Ovary (tissue), 9 donors: Measurements from ENCODE around the gene TSPAN2. TPM values are rescaled to one million over a fixed set of nuclear protein-coding genes. Genes with fewer than 3 reads are reported as not detected.

Experiments used
- DNase-seq, 5 donors: peaks; one replicate each; pipeline ENCODE4 v3.0.0-alpha.2; 2019 to 2020
- H3K27ac ChIP-seq, 2 donors: fragments of 200-600 bp; one replicate each; pipeline versions ENCODE4 v1.5.1 to v1.8.0; 2019 to 2022
- H3K27me3 ChIP-seq: fragments of 200-600 bp; one replicate; pipeline ENCODE4 v1.8.0; 2022
- H3K36me3 ChIP-seq: fragments of 200-600 bp; sonication (generic); one replicate; pipeline ENCODE4 v1.5.1; 2019
- H3K4me1 ChIP-seq: one replicate; pipeline ENCODE4 v1.8.1; 2013; ENCODE audit warnings: mild to moderate bottlenecking, moderate library complexity; ENCODE audit not compliant: insufficient read depth
- H3K4me3 ChIP-seq: fragments of 200-600 bp; sonication (generic); one replicate; pipeline ENCODE4 v1.5.1; 2017
- H3K9me3 ChIP-seq, 2 donors: fragments of 200-600 bp in 1 of 2; sonication (generic) in 1 of 2; one replicate each; pipeline versions ENCODE4 v1.5.1 to v1.8.1; 2013 to 2019; ENCODE audit warnings: mild to moderate bottlenecking in 1 of 2, moderate library complexity in 1 of 2
- CTCF ChIP-seq, 3 donors: fragments of 450-650 bp in 2 of 3; fragments of 200-600 bp in 1 of 3; IDR thresholded peaks; one replicate each; pipeline versions ENCODE4 v1.5.1 to v1.8.0; 2016 to 2022; ENCODE audit warnings: antibody characterized with exemption in 3 of 3, mild to moderate bottlenecking in 1 of 3
- EP300 ChIP-seq: sonication (generic); formaldehyde crosslinking; IDR thresholded peaks from one replicate; pipeline ENCODE4 v1.6.1; 2017; ENCODE audit warnings: antibody characterized with exemption
- POLR2A ChIP-seq: fragments of 450-650 bp; IDR thresholded peaks from one replicate; pipeline ENCODE4 v1.6.1; 2017; ENCODE audit warnings: antibody characterized with exemption, mild to moderate bottlenecking, moderate library complexity
- WGBS, 3 donors: extraction: QIAGEN DNeasy Blood & Tissue Kit in 1 of 3; methylation state at CpG; one replicate each; pipeline versions ENCODE4 v1.1.5 to v1.1.7; 2013 to 2017; 5-methylcytosine and 5-hydroxymethylcytosine counted together
- intact Hi-C, 4 donors: fragments of 100-400 bp; cut with DNase I; formaldehyde crosslinking; loops; one replicate each; pipeline versions ENCODE4 v1.11.0 to v1.15.1; 2022 to 2023
- polyA plus RNA-seq, 2 donors: library from polyadenylated mRNA; stranded (reverse); fragments of 200-250 nt in 1 of 2; fragments of 350-450 nt in 1 of 2; fragmentation: Illumina TruSeq in 1 of 2; extraction: RNeasy Lipid Tissue Mini Kit (QIAGEN cat#74804) in 1 of 2; gene quantifications; one replicate each; pipeline ENCODE4 v1.2.3, GENCODE V29; 2013 to 2014
- total RNA-seq, 7 donors: library from RNA; depleted of rRNA in 2 of 7; stranded (reverse); fragments of >200 nt in 2 of 7; fragmentation: NEBNext Ultra II Directional in 3 of 7; extraction: Animal tissue kit (Norgen Biotek cat#: 25700) in 3 of 7; gene quantifications; one replicate each; pipeline versions ENCODE4 v1.1.0 to v1.2.4, GENCODE V29; 2016 to 2023
- donor health status: DM: no; HTN: no; CAD: no; lungs with moderate emphysema.
- donor health status: DM: no; HTN: no; CAD: no.
- donor health status: Bipolar disorder and iron deficiency.
- donor health status: DM: yes; HTN: yes; CAD: no.
- donor health status: DM: no; HTN: no; CAD: no.
- donor health status: DM: yes; HTN: yes; CAD: no.

TSPAN2 gene
- total and polyA plus RNA-seq, 9 donors = 1.7 to 21.4 (median 4.1) TPM

GRCh38 chr1:115115521-115116161 lies 26.3 kb upstream of the TSPAN2 start:
- intact Hi-C loops = loop anchor here in 2 of 4 donors (10.0 kb wide), 1 partner anchor 141 kb away; no protein-coding TSS in a partner anchor
- no peak for DNase-seq
- H3K27ac ChIP-seq = no peak overlapping the region
- 49 to 66% (median 53%) methylated on average over 6 of the region's 6 CpGs for WGBS, 3 donors
- no peaks in the 10 kb centered on the region for H3K27me3 ChIP-seq
- TF ChIP-seq EP300 (no peak), POLR2A (no peak), CTCF (IDR thresholded peaks at IDR 0.05) (no peak)
- no peak overlapping the region for H3K4me3 ChIP-seq
- H3K36me3 ChIP-seq = no peaks in the 10 kb centered on the region
- no peaks in the 10 kb centered on the region for H3K4me1 ChIP-seq
- H3K9me3 ChIP-seq = no peaks in the 10 kb centered on the region

DNA sequence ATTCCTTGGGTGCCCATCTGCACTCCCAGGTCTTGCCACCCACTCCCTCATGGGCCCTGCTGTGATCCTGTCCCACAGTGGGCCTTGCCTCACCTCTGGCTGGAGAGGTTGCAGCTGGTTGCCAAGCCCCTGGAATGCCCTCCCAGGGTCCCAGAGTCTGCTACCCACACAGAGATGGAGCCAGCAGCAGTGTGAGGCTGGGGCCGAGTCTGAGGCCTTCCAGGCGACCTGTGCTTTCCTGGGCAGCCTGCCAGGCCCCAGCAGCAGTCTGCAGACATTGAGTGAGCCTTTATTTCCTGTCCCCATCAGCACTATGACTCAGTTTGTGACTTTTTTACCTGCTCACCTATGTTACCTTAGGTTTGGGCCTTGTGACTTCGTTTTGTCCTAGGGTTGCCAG lies 25.0 kb upstream of the TSPAN2 start:
- H3K27me3 ChIP-seq = no peaks in the 10 kb centered on the region
- H3K9me3 ChIP-seq = no peaks in the 10 kb centered on the region
- TF ChIP-seq CTCF (IDR thresholded peaks at IDR 0.05) = no peak
- TF ChIP-seq POLR2A = no peak
- no peak for TF ChIP-seq EP300
- no peak for DNase-seq
- H3K4me3 ChIP-seq = no peak overlapping the region
- intact Hi-C loops = loop anchor here (5.0 to 10.0 kb wide), 3 partner anchors 132 to 140 kb away; no protein-coding TSS in a partner anchor
- H3K4me1 ChIP-seq = no peaks in the 10 kb centered on the region
- H3K36me3 ChIP-seq = no peaks in the 10 kb centered on the region
- 37 to 47% (median 46%) methylated on average over 3 of the region's 3 CpGs for WGBS, 3 donors
- H3K27ac ChIP-seq = no peak overlapping the region

DNA sequence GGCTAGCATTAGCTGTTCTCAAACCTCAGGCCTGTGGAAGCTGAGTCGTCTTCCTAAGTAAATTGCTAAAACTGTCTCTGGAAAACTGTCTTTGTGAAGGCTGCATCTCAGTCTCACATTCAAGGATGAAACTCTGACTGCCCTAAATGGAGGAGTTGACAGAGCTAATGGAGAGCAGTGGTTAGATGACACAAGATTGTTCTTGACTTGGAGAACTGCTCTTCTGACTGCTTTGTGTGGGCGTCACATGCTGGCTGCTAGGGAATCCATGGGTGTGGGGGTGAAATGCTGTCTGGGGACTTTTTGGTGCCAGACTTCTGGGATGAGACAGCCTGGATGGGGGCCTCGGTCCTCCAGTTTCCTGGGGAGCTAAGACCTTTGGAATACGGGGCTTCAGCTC lies 24.5 kb upstream of the TSPAN2 start:
- Histone ChIP-seq H3K4me3 (no peak overlapping the region), H3K27me3 (no peaks in the 10 kb centered on the region), H3K27ac (no peak overlapping the region), H3K36me3 (no peaks in the 10 kb centered on the region), H3K9me3 (no peaks in the 10 kb centered on the region), H3K4me1 (no peaks in the 10 kb centered on the region)
- intact Hi-C loops = loop anchor here (5.0 to 10.0 kb wide), 3 partner anchors 131 to 139 kb away; no protein-coding TSS in a partner anchor
- no peak for TF ChIP-seq CTCF (IDR thresholded peaks at IDR 0.05)
- no peak for TF ChIP-seq POLR2A
- TF ChIP-seq EP300 = no peak
- DNase-seq = no peak
- WGBS, 3 donors = 74 to 83% (median 81%) methylated on average over 4 of the region's 4 CpGs

GRCh38 chr1:115112496-115113375 lies 23.4 kb upstream of the TSPAN2 start:
- no peaks in the 10 kb centered on the region for H3K36me3 ChIP-seq
- no peaks in the 10 kb centered on the region for H3K9me3 ChIP-seq
- intact Hi-C loops = loop anchor here (5.0 to 10.0 kb wide), 3 partner anchors 130 to 138 kb away; no protein-coding TSS in a partner anchor
- WGBS, 3 donors = 21 to 32% (median 28%) methylated on average over 18 of the region's 18 CpGs
- TF ChIP-seq POLR2A (no peak), CTCF (IDR thresholded peaks at IDR 0.05) (peak; percentile 37 to 69 (median 67))
- DNase-seq = peak in 3 of 5 donors; percentile 34 to 50 (median 43)
- H3K27ac ChIP-seq = no peak overlapping the region
- no peak overlapping the region for H3K4me3 ChIP-seq
- no peaks in the 10 kb centered on the region for H3K27me3 ChIP-seq
- no peaks in the 10 kb centered on the region for H3K4me1 ChIP-seq
